Measurements from ENCODE around the gene UBR3. TPM values are rescaled to one million over a fixed set of nuclear protein-coding genes. Genes with fewer than 3 reads are reported as not detected.
"Not testable (repeated sequence)": the region's sequence is repeated elsewhere in the genome, so short reads cannot be mapped to it uniquely, and the experiment has no call there.

Gene UBR3
- total RNA-seq, 1 donor from 2014 or later: 93.8 TPM

DNA sequence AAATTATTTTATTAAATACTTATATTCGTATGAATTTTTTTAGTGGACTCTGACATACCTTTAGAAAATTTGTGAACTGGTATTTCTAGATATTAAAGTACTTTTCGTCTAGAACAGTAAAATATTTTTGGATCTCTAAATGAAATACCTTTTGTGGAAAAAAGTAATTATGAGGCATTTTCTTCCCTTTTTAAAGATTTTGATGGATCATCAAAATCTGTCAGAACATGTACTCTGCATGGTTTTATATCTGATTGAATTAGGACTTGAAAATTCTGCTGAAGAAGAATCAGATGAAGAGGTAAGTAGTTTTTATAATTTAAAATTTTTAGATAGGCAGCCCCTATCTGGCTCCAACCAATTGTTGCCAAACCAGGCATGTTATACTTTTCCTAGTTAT is 118.8 kb downstream of the UBR3 start:
- DNase-seq: no peak

- DNase-seq: no peak
Observed at GRCh38 chr2:169946546-169946945, 119.3 kb downstream of the UBR3 start.

DNA sequence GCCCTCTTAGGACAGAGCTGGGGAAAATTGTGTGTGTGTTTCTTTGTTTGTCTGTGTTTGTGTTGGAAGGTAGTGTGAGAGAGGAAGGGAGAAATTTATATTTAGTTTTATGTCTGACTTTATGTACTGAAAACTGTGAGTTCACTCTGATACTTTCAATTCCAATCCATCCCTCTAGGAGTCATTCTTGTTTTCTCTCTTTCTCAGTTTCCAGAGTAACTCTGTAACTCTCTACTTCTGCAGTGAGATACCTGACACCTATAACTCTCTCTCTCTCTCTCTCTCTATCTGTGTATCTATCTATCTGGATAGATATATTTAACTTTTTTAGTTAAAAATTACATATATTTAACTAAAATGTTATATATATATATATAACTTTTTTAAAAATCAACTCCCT is 128.7 kb downstream of the UBR3 start:
- DNase-seq: no peak

- not testable (repeated sequence) for DNase-seq
Observed at GRCh38 chr2:169957219-169957618, 130.0 kb downstream of the UBR3 start.

DNA sequence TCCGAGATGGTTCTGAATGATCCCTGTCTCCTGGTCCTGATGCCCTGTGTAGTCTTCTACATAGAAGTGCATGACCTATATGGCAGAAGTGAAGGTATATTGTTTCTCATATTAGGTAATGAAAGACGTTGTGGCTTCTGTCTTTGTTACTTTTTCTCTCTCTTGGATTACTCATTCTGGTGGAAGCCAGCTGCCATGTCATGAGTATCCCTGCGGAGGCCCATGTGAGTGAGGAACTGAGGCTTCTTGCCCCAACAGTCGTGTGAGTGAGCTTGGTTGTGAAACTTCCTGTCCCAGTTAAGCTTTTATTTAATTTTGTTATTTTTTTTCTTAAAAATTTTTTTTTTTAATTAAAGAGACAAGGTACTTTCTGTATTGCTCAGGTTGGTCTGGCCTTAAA is 134.7 kb downstream of the UBR3 start:
- DNase-seq: no peak

DNA sequence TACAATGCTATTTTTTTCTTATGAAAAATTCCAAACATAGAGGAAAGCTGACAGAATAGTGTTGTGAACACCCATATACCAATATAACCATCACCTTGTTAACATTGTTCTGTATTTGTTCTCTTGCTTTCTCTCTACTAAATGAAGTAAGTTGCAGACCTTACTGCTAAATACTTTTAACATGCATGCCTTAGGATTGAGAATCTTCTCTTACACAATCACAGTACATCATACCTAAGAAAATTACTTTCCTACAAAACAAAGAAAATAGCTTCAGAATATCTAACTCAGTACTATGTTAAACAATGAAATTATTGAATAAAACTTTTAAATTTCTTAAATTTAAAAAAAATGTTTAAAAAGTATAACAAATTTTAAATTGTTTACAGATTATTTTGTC is 136.5 kb downstream of the UBR3 start:
- no peak for DNase-seq

DNA sequence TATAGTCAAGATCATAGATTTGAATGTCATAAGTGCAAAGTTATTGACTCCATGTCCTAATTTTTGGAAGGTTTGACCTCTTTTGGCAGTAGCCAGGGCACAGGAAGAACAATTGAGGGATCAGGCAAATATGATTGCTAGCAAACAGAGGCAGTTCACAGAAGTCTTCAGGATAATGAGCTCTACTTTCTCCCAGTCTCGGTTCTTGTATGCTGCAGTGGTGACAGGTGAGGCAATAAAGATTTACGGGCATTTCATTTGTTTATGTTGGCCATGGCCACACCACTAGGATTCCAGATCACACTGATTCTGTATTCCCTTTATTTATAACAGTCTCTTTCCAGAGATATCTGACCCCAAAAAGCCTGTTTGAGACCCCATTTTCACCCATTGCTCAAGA is 137.5 kb downstream of the UBR3 start:
- no peak for DNase-seq

- no peak for DNase-seq
Observed at GRCh38 chr2:169965495-169965894, 138.2 kb downstream of the UBR3 start.

DNA sequence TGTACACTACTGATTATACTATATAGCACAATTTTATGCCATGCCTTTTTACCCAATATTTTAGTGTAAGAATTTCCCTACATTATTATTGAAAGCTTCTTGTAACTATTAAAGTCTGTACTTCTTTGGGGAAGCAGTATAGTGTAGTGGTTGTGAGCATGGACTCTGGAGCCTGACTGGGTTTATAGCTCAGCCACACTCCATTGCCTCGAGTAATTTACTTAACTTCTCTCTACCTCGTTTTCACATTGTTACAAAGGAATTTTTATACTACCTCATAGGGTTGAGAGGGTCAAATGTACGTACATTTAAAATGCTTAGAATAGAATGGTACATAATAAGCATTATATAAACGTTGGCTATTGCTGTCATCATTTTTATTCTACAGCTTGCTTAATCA is 139.2 kb downstream of the UBR3 start:
- no peak for DNase-seq

- DNase-seq: no peak
Observed at GRCh38 chr2:169968743-169969142, 141.5 kb downstream of the UBR3 start.

GRCh38 chr2:169975221-169975620 is 148.0 kb downstream of the UBR3 start:
- peak; percentile 58 for DNase-seq

DNA sequence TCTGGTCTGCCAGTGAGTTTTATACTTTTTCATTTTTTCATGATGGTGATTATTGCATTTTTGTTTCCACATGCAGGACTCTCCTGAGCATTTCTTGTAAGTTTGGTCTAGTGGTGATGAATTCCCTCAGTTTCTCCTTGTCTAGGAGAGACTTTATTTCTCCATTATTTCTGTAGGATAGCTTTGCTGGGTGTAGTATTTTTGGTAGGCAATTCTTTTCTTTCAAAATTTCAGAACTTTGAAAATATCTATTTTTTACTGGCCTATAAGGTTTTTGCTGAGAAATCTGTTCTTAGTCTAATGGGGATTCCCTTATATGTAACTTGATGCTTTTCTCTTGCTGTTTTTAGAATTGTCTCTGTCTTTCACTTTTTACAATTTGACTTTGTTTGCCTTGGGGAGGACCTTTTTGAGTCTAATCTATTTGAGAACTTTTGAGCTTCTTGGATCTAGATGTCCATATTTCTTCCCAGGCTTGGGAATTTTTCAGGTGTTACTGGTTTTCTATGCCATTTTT is 149.1 kb downstream of the UBR3 start:
- no peak for DNase-seq

- DNase-seq: no peak
Observed at GRCh38 chr2:169977530-169977929, 150.3 kb downstream of the UBR3 start.

DNA sequence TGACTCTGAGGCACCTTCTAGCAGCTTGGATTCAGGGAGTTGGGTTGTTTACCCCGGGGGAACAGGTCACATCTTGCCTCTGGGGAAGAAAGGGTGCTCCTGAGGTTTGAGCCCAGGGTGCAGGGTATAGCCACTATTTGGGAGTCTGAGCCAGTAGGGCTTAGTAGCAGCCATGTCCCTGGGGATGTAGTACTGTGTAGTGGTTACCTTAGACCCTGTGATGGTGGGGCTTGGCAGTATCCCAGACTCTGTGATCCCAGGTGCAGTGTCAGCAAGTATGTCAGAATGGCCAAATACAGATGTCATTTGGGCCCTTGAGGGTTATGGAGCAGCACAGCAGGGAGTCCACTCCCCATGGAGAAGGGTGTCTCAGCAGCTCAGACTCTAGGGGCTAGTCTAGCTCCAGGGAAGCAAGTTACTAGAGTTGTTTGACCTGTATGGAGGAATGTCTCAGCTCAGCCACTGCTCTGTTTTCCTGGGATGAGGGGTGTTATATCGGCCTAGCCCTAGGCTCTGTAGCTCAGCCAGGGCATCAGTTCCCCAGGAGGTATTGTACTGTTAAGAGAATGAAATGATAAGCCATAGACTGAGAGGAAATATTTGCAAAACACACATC is 151.3 kb downstream of the UBR3 start:
- no peak for DNase-seq

- no peak for DNase-seq
Observed at GRCh38 chr2:169979025-169979424, 151.8 kb downstream of the UBR3 start.

DNA sequence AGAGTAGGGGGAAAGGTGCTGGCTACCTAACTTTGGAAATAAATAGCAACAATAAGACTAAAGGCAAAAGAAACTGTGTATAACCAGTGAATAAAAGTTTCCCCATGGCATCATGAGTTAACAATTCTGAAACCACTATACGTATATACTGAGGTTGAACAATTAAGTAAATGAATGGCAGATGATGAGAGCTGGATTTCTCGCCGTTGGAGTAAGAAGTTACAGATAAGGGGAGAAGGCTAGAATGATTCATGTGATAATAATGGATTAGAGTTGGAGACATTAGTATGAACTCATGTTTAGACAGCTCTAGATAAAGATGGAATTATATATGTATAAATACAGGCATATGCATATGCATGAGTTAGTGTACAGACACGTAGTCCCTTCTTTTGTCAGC is 152.7 kb downstream of the UBR3 start:
- no peak for DNase-seq

GRCh38 chr2:169980643-169981042 is 153.4 kb downstream of the UBR3 start:
- DNase-seq: no peak

DNA sequence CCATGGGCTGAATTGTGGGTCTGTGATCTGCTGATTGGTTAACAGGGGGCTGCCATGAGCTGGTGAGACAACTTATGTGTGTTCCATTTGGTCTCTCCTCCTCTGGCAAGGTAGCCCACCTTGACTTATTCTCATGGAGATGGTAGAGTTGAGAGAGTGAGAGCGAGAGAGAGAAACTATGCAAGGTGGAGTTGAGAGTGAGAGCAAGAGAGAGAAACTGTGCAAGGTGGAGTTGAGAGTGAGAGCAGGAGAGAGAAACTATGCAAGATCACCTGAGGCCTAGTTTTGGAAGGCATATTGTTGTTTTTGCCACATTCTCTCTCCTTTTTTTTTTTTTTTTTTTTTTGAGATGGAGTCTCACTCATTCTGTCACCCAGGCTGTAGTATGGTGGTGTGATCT is 155.7 kb downstream of the UBR3 start:
- no peak for DNase-seq

- no peak for DNase-seq
Observed at GRCh38 chr2:169983506-169983905, 156.3 kb downstream of the UBR3 start.

- DNase-seq: no peak
Observed at GRCh38 chr2:169984145-169984544, 156.9 kb downstream of the UBR3 start.

- no peak for DNase-seq
Observed at GRCh38 chr2:169994752-169995151, 167.5 kb downstream of the UBR3 start.

DNA sequence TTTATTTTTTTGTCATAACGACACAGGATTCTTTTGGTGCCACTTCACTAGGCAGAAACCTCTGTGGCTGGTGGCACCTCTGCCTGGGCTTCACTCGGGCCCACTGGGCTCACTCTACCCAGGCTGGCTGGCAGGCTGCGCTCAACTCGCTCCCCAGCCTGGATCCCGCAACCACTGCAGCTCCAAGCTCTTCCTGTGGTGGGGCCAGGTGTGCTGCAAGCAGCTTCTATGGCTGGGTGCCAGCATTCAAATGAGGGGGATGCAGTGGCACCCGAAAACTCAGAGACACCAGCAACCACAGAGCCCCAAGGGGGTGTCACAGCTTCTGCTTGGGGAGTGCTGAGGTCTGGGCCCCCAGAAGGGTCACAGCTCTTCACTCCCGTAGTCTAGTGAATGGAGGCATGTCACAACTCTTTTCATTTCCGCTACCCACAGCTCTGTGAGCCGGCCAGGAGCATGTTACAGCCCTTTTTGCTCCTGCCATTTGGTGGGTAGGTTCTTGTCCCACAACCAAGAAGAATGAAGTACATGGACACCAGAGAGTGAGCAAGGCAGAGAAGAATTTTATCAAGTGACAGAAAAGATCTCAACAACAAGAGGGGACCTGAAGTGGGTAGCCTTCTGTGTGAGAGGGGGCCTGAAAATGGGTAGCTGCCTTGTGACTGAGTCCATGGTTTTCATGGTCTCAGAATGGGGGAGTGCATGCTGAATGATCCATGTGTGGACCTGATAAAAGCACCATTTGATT is 170.1 kb downstream of the UBR3 start:
- no peak for DNase-seq

- peak; percentile 77 for DNase-seq
Observed at GRCh38 chr2:169999054-169999453, 171.8 kb downstream of the UBR3 start.

DNA sequence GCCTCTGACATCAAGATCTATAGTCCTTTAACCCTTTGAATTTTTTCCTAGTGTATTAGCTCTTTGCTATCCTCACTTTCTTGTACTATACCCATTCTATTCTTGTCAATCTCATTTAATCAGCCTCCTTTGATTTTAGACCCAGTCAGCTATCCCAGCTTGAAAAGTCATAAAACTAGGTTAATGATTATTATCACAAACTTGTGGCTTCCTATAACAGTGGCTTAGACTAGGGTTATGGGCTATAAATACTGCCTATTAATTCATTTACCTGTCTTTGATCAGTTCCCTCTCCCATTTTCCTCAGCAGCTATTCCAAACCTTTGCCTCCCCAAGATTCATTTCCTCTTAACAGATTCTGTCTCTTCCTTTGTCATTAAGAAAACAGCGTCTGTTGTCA is 174.8 kb downstream of the UBR3 start:
- no peak for DNase-seq
